ENCODE data around the gene LDLRAD4.

LDLRAD4 gene

DNA sequence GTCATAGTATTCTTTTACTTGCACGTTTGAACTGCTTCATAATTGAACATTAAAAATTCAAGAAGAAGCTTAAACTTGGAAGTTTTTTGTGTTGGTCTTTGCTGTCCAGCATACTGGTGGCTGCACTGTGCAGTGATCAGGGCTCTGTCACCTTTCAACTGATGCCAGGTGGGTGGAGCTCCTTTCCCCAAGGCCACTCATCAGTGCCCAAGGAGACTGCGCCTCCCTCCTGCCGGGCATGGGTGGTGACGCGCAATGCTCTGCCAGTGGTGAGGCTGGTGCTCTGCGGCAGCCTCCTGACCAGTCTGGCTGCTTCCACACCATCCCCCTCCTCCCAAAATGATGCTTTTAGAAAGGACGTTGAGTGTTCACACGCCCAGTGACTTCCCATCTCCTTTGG is 16.0 kb upstream of the LDLRAD4 start:
- no peak for DNase-seq

- DNase-seq = no peak
These were observed 12.3 kb upstream of the LDLRAD4 start for GRCh38 chr18:13206301-13206700.

GRCh38 chr18:13207294-13207693 is 11.3 kb upstream of the LDLRAD4 start:
- no peak for DNase-seq

DNA sequence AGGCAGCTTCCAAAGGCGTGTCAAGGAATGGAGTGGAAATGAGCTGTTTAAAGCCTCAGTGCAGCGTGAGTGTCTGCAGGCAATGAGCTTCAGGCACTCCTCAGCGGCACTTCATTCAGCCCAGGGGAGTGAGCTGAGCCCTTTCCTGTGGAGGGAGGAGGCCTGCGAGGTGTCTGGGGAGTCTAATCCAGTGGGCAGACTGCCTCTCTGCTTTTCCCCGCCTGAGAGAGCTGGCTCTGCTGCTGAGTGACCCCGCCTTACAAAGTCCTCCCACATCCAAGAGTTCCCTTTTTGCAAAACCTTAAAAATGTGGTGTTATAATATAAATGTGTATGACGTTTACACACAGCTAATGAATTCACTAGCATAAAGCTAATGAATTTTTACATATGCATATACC is 7.0 kb upstream of the LDLRAD4 start:
- no peak for DNase-seq

- no peak for DNase-seq
These were observed 5.3 kb upstream of the LDLRAD4 start for GRCh38 chr18:13213036-13213795.

DNA sequence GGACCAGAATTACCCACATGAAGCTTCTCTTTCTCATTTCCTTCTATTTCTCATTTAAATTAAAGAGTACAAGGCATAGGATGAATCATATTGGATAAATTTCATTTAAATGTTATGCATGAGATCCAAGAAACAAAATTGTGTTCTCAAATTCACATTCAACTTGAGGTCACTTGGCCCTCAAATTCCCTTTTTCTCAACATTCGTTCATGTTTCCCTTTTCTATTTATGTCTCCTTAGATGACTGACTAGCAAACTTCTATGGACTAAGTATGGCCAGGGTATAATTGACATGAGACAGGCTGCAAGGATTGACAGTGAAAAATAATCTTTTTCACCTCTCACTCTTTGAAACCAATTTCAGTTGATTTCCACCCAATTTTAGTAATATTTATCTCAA is 4.0 kb upstream of the LDLRAD4 start:
- DNase-seq = no peak

DNA sequence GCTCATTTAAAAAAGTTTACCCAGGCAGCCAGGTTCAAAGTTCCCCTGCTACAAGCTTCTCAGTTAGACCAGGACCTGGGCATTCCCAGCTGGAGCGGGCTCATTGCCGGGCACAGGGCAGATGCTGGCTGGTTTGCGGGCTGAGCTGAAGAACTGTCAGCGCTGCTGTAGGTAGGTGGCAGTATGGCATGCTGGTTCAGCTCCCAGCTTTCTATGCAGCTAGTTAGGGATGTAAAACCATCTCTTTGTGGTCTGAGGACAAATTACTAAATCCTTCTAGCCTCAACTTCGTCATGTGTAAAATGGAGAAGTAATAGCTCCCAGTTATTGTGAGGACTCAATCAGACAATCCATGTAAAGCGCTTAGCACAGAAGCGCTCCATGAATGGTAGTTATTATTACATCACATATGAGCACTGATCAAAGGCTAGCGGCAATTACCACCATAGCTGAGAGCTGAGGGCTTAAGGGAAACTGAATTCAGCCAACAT is 2.4 kb upstream of the LDLRAD4 start:
- DNase-seq = peak in 3 of 5 donors; percentile 29 to 65 (median 41)

GRCh38 chr18:13216711-13217465 is 1.7 kb upstream of the LDLRAD4 start:
- peak; percentile 22 to 53 (median 31) for DNase-seq

DNA sequence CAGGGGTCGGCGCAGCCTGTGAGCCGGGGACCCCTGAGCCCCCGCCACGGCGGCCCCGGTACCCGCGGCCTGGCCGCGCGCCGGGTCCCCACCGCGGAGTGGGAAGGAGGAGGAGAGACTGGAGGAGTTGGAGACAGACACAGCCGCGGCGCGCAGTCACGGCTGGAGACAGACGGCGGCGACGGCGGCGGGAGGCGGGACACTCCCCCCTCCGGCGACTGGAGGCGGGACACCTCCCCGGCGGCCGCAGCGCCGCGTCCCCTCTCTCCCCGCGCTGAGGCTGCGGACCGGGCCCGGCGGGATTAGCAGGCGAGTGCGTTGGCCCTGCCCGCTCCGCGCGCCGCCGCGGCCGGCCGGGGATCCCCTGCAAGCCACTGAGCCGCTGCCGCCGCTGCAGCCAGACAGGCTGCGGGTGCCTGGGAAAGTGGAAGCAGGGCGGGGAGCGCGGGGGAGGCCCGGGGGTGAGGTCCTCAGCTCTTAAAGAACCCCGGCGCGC is 1.0 kb upstream of the LDLRAD4 start:
- DNase-seq = peak; percentile 35 to 61 (median 48)

DNA sequence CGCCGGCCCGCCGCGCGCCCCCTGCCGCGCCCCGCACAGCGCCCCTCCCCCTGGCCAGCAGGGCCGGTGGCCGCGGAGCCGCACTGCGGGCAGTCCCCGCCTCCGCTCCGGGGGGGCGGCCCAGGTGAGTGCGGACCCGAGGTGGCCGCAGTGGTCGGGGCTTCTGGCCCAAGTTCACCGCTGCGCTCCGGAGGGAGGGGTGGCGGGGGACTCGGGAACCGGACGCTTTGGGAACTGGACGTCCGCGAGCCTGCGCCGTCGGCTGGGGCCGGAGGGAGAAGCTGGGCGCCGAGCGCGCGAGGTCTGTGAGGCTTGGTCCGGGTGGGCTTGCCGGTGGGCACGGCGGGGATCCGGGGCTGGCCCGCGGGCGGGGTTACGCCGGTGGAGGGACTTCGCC is 591 bp upstream of the LDLRAD4 start:
- DNase-seq = no peak

- DNase-seq = no peak
These were observed 437 bp downstream of the LDLRAD4 start for GRCh38 chr18:13218997-13219396.

GRCh38 chr18:13219593-13220159 is 1.1 kb downstream of the LDLRAD4 start:
- no peak for DNase-seq

DNA sequence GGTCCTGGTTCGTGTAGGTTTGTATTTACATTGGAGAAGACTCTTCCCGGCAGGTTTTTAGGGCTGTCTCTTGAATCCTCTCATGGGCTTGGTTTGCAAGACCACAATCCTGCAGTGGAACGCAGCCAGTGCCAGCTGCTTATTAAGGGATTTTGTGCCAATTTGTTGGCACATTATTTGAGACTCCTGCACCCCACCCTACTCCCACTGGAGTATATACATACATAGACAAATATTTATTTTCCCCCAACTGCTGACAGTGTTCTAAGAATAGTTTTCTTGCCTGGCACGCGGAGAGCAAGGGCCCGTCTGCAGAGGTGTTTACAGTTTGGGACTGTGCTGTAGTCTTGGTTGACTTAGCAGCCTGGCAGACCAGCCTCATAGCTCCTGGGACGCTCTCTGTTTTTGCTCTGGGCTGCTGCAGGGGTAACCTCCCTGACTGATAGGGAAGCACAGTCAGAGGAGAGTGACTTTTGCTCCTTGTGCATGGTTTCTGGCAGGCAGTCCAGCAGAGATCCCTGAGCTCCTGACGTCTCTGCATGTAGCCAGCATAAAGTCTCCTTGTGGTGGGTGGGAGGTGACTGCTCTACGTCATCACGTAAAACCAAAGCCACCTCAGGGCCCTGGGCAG is 1.9 kb downstream of the LDLRAD4 start:
- no peak for DNase-seq

DNA sequence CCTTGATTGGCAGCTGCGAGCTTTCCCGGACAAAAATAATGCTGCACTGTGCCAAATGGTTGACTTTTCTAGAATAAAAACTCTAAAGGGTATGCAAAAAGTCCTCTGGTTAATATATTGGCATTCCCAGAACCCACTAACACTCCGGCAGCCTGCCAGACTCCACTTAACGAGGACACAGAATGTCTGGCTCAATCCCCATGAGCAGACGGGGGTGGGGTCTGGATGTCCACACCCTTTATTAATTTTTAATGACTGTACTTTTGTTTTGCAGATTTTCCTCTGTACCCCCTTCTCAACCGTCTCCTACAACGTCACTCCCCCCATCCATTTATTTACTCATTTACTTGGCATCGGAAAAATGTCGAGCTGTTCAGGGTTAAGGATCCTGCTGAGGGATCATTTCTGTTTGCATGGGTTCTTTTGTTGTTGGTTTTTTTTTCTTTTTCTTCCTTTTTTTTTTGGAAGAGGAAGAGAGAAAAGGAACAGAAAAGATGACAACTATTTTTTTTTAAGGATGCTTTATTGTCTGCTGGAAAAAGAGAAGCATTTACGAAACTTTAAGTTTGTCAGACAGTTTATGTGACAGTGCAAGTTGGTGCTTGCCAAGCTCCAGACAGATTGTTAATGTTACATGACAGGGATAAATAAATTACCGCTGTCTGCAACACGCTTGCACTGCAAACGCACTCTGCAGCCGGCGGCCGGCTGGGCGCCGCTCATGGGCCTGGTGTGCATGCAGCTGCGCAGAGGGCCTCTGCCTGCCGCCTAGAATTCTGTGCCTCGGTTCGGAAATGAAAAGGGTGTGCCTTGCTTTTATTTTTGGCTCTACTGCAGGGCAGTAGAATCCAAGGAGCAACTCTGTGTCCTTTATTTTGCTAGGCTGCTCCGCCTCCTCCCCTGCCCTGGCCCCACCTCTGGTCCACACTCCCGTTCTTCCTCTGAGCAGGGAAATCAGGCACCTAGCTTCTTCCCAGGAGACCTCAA is 3.6 kb downstream of the LDLRAD4 start:
- no peak for DNase-seq

DNA sequence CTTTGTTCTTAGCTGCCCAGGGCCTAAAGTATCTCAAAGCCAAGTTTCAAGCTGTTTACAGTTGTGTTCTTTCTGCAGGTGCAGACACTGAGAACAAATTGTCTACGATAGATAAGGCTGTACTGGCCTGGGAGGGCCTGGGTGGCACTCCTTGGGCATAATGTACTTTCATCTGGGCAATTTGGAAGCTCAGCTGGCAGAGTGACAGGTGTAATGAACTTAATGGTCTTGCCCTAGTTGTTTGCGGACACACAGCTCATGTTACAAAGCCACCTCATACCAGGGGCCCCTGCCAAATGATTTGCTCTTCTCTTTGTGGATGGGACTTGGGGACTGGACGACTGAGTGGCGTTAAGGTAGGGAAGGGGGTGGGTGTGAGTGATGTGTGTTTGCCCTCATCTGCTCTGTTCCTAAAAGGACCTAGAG is 4.3 kb downstream of the LDLRAD4 start:
- no peak for DNase-seq

DNA sequence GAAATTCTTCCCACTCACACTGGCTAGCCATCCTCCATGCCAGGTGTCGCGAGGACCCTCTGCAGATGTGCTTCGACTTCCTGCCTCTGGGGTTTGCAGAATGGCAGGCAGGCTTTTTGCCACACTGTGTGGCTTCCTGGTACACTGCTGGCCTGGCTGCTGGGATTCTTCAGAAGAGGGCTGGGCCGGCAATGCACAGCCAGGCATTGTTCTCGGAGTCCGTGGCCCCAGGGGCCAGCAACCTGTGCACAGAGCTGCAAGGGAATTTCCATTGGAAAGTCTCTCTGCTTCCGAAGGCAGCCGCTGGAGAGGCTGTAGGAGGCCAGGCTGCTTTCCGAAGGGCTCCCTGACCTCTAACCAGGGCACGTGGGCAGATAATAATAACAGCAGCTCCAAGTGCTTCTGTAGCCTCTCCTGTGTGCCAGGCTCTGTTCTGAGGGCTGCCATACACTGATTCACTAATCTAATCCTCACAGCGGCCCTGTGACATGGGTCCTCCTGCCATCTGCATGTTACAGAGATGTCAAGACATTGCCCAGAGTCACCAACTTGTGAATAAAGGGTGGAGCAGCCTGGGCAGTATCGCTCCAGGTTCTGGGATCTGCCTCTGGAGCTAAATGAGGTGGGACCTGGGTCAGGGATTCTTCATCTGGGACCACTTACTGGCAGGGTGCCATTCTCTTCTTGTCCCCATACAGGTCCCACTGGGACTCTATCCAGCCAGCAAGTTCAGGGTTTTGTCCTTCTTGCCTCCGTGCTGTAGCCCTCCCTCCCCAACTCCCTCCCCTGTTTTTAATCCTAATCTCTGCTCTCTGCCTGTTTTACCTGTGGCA is 5.0 kb downstream of the LDLRAD4 start:
- DNase-seq = no peak

GRCh38 chr18:13225261-13225660 is 6.7 kb downstream of the LDLRAD4 start:
- no peak for DNase-seq

- DNase-seq = no peak
These were observed 8.1 kb downstream of the LDLRAD4 start for GRCh38 chr18:13226533-13227144.

GRCh38 chr18:13227910-13228309 is 9.3 kb downstream of the LDLRAD4 start:
- no peak for DNase-seq

DNA sequence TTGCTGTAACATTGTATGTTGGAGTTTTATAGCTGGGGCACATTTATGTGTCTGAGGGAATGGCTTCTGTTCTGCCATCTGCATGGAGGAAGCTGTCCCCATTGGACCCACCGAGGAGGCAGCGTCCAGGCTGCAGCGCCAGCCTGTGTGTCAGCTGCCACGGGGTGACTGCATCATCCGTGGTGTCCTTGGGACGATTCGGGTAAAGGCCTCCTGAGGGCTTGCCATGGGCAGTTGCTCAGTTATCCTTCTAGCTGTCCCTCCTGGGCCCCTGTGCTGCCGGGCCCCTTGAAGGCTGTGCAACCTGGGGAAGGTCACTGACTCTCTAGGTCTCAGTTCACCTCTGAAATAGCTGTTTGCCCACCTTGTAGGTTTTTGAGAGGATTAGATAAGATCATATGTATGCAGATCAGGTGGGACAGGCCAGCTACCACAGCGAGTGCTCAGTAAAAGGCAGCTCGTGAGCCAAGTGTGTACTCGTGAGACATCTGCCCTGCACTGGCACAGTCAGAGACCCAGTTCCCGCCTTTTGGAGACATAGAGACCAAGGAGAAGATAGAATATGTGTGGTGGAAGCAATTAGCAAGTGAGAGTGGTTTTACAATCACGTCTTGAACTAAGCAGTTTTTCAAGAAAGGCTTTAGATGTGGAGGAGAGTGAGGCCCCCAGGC is 10.6 kb downstream of the LDLRAD4 start:
- DNase-seq = no peak
